Measurements from ENCODE around the gene SNORC. TPM values are rescaled to one million over a fixed set of nuclear protein-coding genes. Genes with fewer than 3 reads are reported as not detected.

The SNORC gene
- total and polyA plus RNA-seq, 2 of the 13 experiments (the other 11 are each of a cell fraction or from before 2014, with no cell fraction given): 59.1 to 86.1 TPM

DNA sequence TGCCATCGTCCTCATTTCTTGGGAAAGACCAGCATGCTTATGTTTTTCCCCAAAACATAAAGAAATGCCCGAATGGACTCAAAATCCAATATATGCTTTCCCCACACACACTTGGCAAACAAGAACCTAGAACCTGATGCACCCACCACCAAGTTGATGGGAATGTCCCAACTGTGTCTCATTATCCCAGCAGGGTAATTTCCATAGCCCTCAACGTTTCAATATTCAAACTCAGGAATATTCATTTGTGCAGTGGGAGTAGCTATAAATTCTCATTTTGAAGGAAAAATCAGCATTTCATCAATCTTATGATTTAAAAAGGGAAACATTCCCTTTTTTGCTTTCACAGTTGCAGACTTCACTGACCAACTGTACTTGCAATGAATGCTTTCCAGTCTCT lies 50.7 kb downstream of the SNORC start:
- ChIA-PET CTCF (ENCODE audit: low intra/inter-chr PET ratio, low total read pairs) (no interaction called here), POLR2A (no interaction called here)
- Histone ChIP-seq H3K4me1 (ENCODE audit: insufficient read depth, low read length) (no peaks in the 10 kb centered on the region), H3K9ac (ENCODE audit: insufficient read depth, low read depth, low read length) (no peak overlapping the region), H3K36me3 (replicated peaks in 1 of 2; ENCODE audit: control insufficient read depth in 1 of 2, insufficient read depth in 2 of 2, low read length in 2 of 2) (peaks cover 9 to 36% of the 10 kb centered on the region in 2 experiments), H3K79me2 (ENCODE audit: insufficient read depth, low read length) (no peaks in the 10 kb centered on the region), H3K4me3 (replicated peaks in 1 of 3; ENCODE audit: insufficient read depth in 1 of 3, low read depth in 2 of 3, low read length in 3 of 3) (no peak overlapping the region), H3K9me3 (ENCODE audit: low read length) (no peaks in the 10 kb centered on the region), H3K4me2 (ENCODE audit: low read depth, low read length) (no peak overlapping the region), H3K27ac (ENCODE audit: extremely low read length, insufficient read depth, low read length) (no peak overlapping the region), H2AFZ (ENCODE audit: low read length) (no peak overlapping the region), H4K20me1 (ENCODE audit: insufficient read depth, low read length) (no peaks in the 10 kb centered on the region), H3K27me3 (ENCODE audit: control insufficient read depth in 1 of 2, insufficient read depth in 2 of 2, low read length in 2 of 2) (no peaks in the 10 kb centered on the region)
- intact Hi-C loops (cut with micrococcal nuclease; ENCODE audit: unreplicated experiment) (no loop called here), in situ Hi-C loops (cut with HindIII; ENCODE audit: extremely low pct_ligation_motif_present, low pct_unique_long_range_greater_than_20kb) (no loop called here)
- TF ChIP-seq USF2 (IDR thresholded peaks at IDR 0.05; ENCODE audit: low read depth, low read length) (no peak), USF2 (CRISPR knock-in tag; IDR thresholded peaks at IDR 0.05; ENCODE audit: borderline replicate concordance) (no peak), ARNT2 (CRISPR knock-in tag; IDR thresholded peaks at IDR 0.05; ENCODE audit: low read depth) (no peak), ZFAT (CRISPR knock-in tag; conservative IDR thresholded peaks at IDR 0.05) (no peak), MIER3 (CRISPR knock-in tag; IDR thresholded peaks at IDR 0.05; ENCODE audit: borderline replicate concordance) (no peak), ZFP62 (CRISPR knock-in tag; IDR thresholded peaks at IDR 0.05) (no peak), HMG20A (CRISPR knock-in tag; IDR thresholded peaks at IDR 0.05; ENCODE audit: borderline replicate concordance) (no peak), NFYB (CRISPR knock-in tag; IDR thresholded peaks at IDR 0.05) (no peak), ZNF891 (CRISPR knock-in tag; IDR thresholded peaks at IDR 0.05) (no peak), MAX (IDR thresholded peaks at IDR 0.05) (no peak), SMARCE1 (IDR thresholded peaks at IDR 0.05; ENCODE audit: borderline replicate concordance) (no peak), GMEB1 (CRISPR knock-in tag; IDR thresholded peaks at IDR 0.05; ENCODE audit: borderline replicate concordance) (no peak), KMT2B (CRISPR knock-in tag; IDR thresholded peaks at IDR 0.05) (no peak), ZNF430 (CRISPR knock-in tag; IDR thresholded peaks at IDR 0.05) (no peak), E2F2 (CRISPR knock-in tag; IDR thresholded peaks at IDR 0.05; ENCODE audit: borderline replicate concordance) (no peak), ZNF605 (CRISPR knock-in tag; IDR thresholded peaks at IDR 0.05) (no peak)
- ATAC-seq: no peak
- no peak for FAIRE-seq
- 82% methylated on average over 3 of the region's 3 CpGs for WGBS (ENCODE audit: low lambda C conversion rate)
- no TSS peak for BruUV-seq (replicated peaks)
- DNase-seq (ENCODE audit: low spot score): no peak
